HUES48 (cell line): ENCODE data around the gene NEU2.
A peak's percentile ranks its signal among the peaks of the same experiment; 100 is the strongest.
"Not testable (repeated sequence)": the region's sequence is repeated elsewhere in the genome, so short reads cannot be mapped to it uniquely, and the experiment has no call there.

ENCODE experiments used
- H3K27ac ChIP-seq: one replicate; pipeline ENCODE4 v1.7.0; 2013; ENCODE audit warnings: low read depth, low read length, inconsistent platforms
- H3K27me3 ChIP-seq: 2 replicates; pipeline ENCODE4 v1.6.1; 2013; ENCODE audit warnings: mild to moderate bottlenecking, low read length; ENCODE audit not compliant: control insufficient read depth, insufficient read depth
- H3K36me3 ChIP-seq: 2 replicates; pipeline ENCODE4 v1.6.1; 2013; ENCODE audit warnings: low read length; ENCODE audit not compliant: control insufficient read depth, insufficient read depth
- H3K4me1 ChIP-seq: 2 replicates; pipeline ENCODE4 v1.6.1; 2013; ENCODE audit warnings: mild to moderate bottlenecking, low read length; ENCODE audit not compliant: control insufficient read depth, insufficient read depth
- H3K4me3 ChIP-seq: 2 replicates; pipeline ENCODE4 v1.5.1; 2013; ENCODE audit warnings: mild to moderate bottlenecking, low read depth, low read length
- H3K9ac ChIP-seq: 2 replicates; pipeline ENCODE4 v1.6.1; 2013; ENCODE audit warnings: mild to moderate bottlenecking, low read depth, low read length, moderate library complexity
- H3K9me3 ChIP-seq: 2 replicates; pipeline ENCODE4 v1.6.1; 2013; ENCODE audit warnings: low read length; ENCODE audit not compliant: control insufficient read depth, insufficient read depth

Gene NEU2

GRCh38 chr2:233051241-233052149 is 19.0 kb downstream of the NEU2 start:
- H3K27me3 ChIP-seq: peaks cover 2% of the 10 kb centered on the region
- H3K27ac ChIP-seq: peak overlapping the region; percentile 96
- H3K9me3 ChIP-seq: no peaks in the 10 kb centered on the region
- H3K4me1 ChIP-seq: peaks cover 22% of the 10 kb centered on the region
- H3K9ac ChIP-seq: peak overlapping the region; percentile 71
- H3K4me3 ChIP-seq: peak overlapping the region; percentile 66
- H3K36me3 ChIP-seq: no peaks in the 10 kb centered on the region

- peaks cover 22% of the 10 kb centered on the region for H3K4me1 ChIP-seq
- not testable (repeated sequence) for H3K27me3 ChIP-seq, H3K36me3 ChIP-seq, H3K9me3 ChIP-seq, H3K9ac ChIP-seq, H3K4me3 ChIP-seq
- H3K27ac ChIP-seq: peak overlapping the region; percentile 96
Observed at GRCh38 chr2:233052517-233052916, 20.0 kb downstream of the NEU2 start.

GRCh38 chr2:233053928-233054784 is 21.7 kb downstream of the NEU2 start:
- Histone ChIP-seq H3K9ac (no peak overlapping the region), H3K36me3 (no peaks in the 10 kb centered on the region), H3K9me3 (no peaks in the 10 kb centered on the region), H3K27me3 (peaks cover 2% of the 10 kb centered on the region), H3K4me1 (peaks cover 22% of the 10 kb centered on the region), H3K4me3 (no peak overlapping the region), H3K27ac (no peak overlapping the region)

GRCh38 chr2:233055362-233055761 is 22.9 kb downstream of the NEU2 start:
- H3K36me3 ChIP-seq: no peaks in the 10 kb centered on the region
- H3K4me1 ChIP-seq: peaks cover 14% of the 10 kb centered on the region
- H3K9ac ChIP-seq: no peak overlapping the region
- no peak overlapping the region for H3K4me3 ChIP-seq
- H3K27me3 ChIP-seq: peaks cover under 1% of the 10 kb centered on the region; the same call in 1 of the 2 replicates
- no peaks in the 10 kb centered on the region for H3K9me3 ChIP-seq
- no peak overlapping the region for H3K27ac ChIP-seq

GRCh38 chr2:233056961-233057605 is 24.6 kb downstream of the NEU2 start:
- no peaks in the 10 kb centered on the region for H3K36me3 ChIP-seq
- no peak overlapping the region for H3K27ac ChIP-seq
- H3K9ac ChIP-seq: no peak overlapping the region
- peaks cover 3% of the 10 kb centered on the region for H3K4me1 ChIP-seq
- H3K9me3 ChIP-seq: no peaks in the 10 kb centered on the region
- no peak overlapping the region for H3K4me3 ChIP-seq
- no peaks in the 10 kb centered on the region; the same call in 1 of the 2 replicates for H3K27me3 ChIP-seq

GRCh38 chr2:233058717-233059546 is 26.5 kb downstream of the NEU2 start:
- Histone ChIP-seq H3K4me3 (no peak overlapping the region), H3K27me3 (no peaks in the 10 kb centered on the region; the same call in 1 of the 2 replicates), H3K27ac (no peak overlapping the region), H3K9me3 (no peaks in the 10 kb centered on the region), H3K36me3 (no peaks in the 10 kb centered on the region), H3K9ac (no peak overlapping the region), H3K4me1 (peaks cover 3% of the 10 kb centered on the region; the same call in 1 of the 2 replicates)

GRCh38 chr2:233059547-233059796 is 27.0 kb downstream of the NEU2 start:
- Histone ChIP-seq H3K36me3 (no peaks in the 10 kb centered on the region), H3K27ac (no peak overlapping the region), H3K27me3 (no peaks in the 10 kb centered on the region; the same call in 1 of the 2 replicates), H3K4me1 (peaks cover 3% of the 10 kb centered on the region; the same call in 1 of the 2 replicates), H3K4me3 (no peak overlapping the region), H3K9me3 (no peaks in the 10 kb centered on the region), H3K9ac (no peak overlapping the region)

- no peaks in the 10 kb centered on the region for H3K27me3 ChIP-seq
- H3K36me3 ChIP-seq: no peaks in the 10 kb centered on the region
- H3K9me3 ChIP-seq: no peaks in the 10 kb centered on the region
- no peak within 1 kb of the TSS for H3K27ac ChIP-seq
- peaks cover 3% of the 10 kb centered on the region; the same call in 1 of the 2 replicates for H3K4me1 ChIP-seq
- H3K4me3 ChIP-seq: no peak within 1 kb of the TSS
- H3K9ac ChIP-seq: no peak within 1 kb of the TSS
Observed at GRCh38 chr2:233059797-233060500, 27.5 kb downstream of the NEU2 start, which contains the start of gene INPP5D. INPP5D (plus strand) TSS chr2:233060342; CDS start chr2:233060479, 137 bp downstream.

GRCh38 chr2:233060501-233060979 is 28.1 kb downstream of the NEU2 start:
- no peaks in the 10 kb centered on the region for H3K27me3 ChIP-seq
- no peak overlapping the region for H3K4me3 ChIP-seq
- H3K36me3 ChIP-seq: no peaks in the 10 kb centered on the region
- H3K4me1 ChIP-seq: peaks cover 3% of the 10 kb centered on the region; the same call in 1 of the 2 replicates
- H3K9ac ChIP-seq: no peak overlapping the region
- no peaks in the 10 kb centered on the region for H3K9me3 ChIP-seq
- H3K27ac ChIP-seq: no peak overlapping the region
